PC-3 (cell line): ENCODE data around the gene HCFC1R1. TPM values are rescaled to one million over a fixed set of nuclear protein-coding genes. Genes with fewer than 3 reads are reported as not detected.
"Not testable (repeated sequence)": the region's sequence is repeated elsewhere in the genome, so short reads cannot be mapped to it uniquely, and the experiment has no call there.

Source experiments
- ATAC-seq: fragments of 200-7000 bp; cut with Tn5 transposase; 2 replicates; pipeline ENCODE4 v1.9.1; 2020; ENCODE audit warnings: mild to moderate bottlenecking, moderate library complexity
- Bru-seq: library from RNA; stranded (reverse); fragments of 400-500 nt; gene quantifications from one replicate; lab custom pipeline; 2021; lab: Mats Ljungman, UMichigan
- BruChase-seq, 2 experiments: library from RNA; stranded (reverse); fragments of 400-500 nt; gene quantifications; one replicate each; lab custom pipeline; 2021; lab: Mats Ljungman, UMichigan
- BruUV-seq: library from RNA; stranded (reverse); fragments of 400-500 nt; replicated peaks from 2 replicates; lab custom pipeline; 2021; lab: Mats Ljungman, UMichigan
- CTCF ChIA-PET: fragments of 300-600 bp; sonication (Branson Sonifier 250); formaldehyde crosslinking; loops from one replicate; lab custom pipeline; 2022; ENCODE audit warnings: antibody characterized with exemption; lab: Charles Lee
- POLR2A ChIA-PET: fragments of 300-600 bp; sonication (Branson Sonifier 250); formaldehyde crosslinking; loops from one replicate; lab custom pipeline; 2022; ENCODE audit warnings: antibody characterized with exemption; ENCODE audit not compliant: unreplicated experiment; lab: Charles Lee
- DNase-seq: peaks from one replicate; pipeline ENCODE4 v3.0.0-alpha.2; 2015
- H2AFZ ChIP-seq: fragments of 300-600 bp; sonication (generic); 2 replicates; pipeline ENCODE4 v1.6.0; 2016; ENCODE audit warnings: antibody characterized with exemption, low read length
- H3F3A ChIP-seq: fragments of 300-600 bp; sonication (generic); one replicate; pipeline ENCODE4 v1.6.0; 2017; ENCODE audit warnings: antibody characterized with exemption, low read length, control low read depth, mild to moderate bottlenecking; ENCODE audit not compliant: unreplicated experiment
- H3K27ac ChIP-seq: fragments of 300-600 bp; sonication (generic); 2 replicates; pipeline ENCODE4 v1.5.1; 2016; ENCODE audit warnings: mild to moderate bottlenecking, low read length
- H3K27me3 ChIP-seq: fragments of 300-600 bp; sonication (generic); 2 replicates; pipeline ENCODE4 v1.6.1; 2016; ENCODE audit warnings: low read length, mixed read lengths
- H3K36me3 ChIP-seq: fragments of 300-600 bp; sonication (generic); 2 replicates; pipeline ENCODE4 v1.6.1; 2016; ENCODE audit warnings: low read depth, mixed run types, low read length, mixed read lengths
- H3K4me1 ChIP-seq: fragments of 300-600 bp; sonication (generic); 2 replicates; pipeline ENCODE4 v1.5.1; 2016; ENCODE audit warnings: low read length; ENCODE audit not compliant: insufficient read depth
- H3K4me2 ChIP-seq: fragments of 300-600 bp; sonication (generic); 2 replicates; pipeline ENCODE4 v1.6.0; 2016; ENCODE audit warnings: low read length
- H3K4me3 ChIP-seq: fragments of 300-600 bp; sonication (generic); 2 replicates; pipeline ENCODE4 v1.5.1; 2016; ENCODE audit warnings: mild to moderate bottlenecking, low read length, mixed read lengths
- H3K79me2 ChIP-seq: fragments of 300-600 bp; sonication (generic); 2 replicates; pipeline ENCODE4 v1.6.1; 2017; ENCODE audit warnings: low read length, mixed read lengths
- H3K9ac ChIP-seq: fragments of 300-600 bp; sonication (generic); 2 replicates; pipeline ENCODE4 v1.6.0; 2016; ENCODE audit warnings: mild to moderate bottlenecking, low read length
- H3K9me2 ChIP-seq: fragments of 300-600 bp; sonication (generic); replicated peaks from 2 replicates; pipeline ENCODE4 v1.6.1; 2016; ENCODE audit warnings: mixed run types, low read length, mixed read lengths
- H3K9me3 ChIP-seq: fragments of 300-600 bp; sonication (generic); 2 replicates; pipeline ENCODE4 v1.6.1; 2016; ENCODE audit warnings: low read length, mixed read lengths
- H4K20me1 ChIP-seq: fragments of 300-600 bp; sonication (generic); 2 replicates; pipeline ENCODE4 v1.6.1; 2016; ENCODE audit warnings: low read length, mixed read lengths
- EZH2 ChIP-seq: fragments of 300-600 bp; sonication (generic); IDR thresholded peaks from one replicate; pipeline ENCODE4 v1.6.1; 2017; ENCODE audit warnings: antibody characterized with exemption, mild to moderate bottlenecking, low read length; ENCODE audit not compliant: unreplicated experiment
- EZH2phosphoT487 ChIP-seq: fragments of 300-600 bp; sonication (generic); IDR thresholded peaks from 2 replicates; pipeline ENCODE4 v1.6.1; 2018; ENCODE audit warnings: mild to moderate bottlenecking, antibody characterized with exemption, low read length, borderline replicate concordance
- intact Hi-C: fragments of 100-400 bp; cut with micrococcal nuclease; formaldehyde crosslinking; loops from 2 replicates; pipeline ENCODE4 v1.9.0; 2023
- long read RNA-seq: library from polyadenylated mRNA; unstranded; transcript quantifications from one replicate; pipeline ENCODE4 v2.0.0, GENCODE V29; 2021; ENCODE audit not compliant: unreplicated experiment
- total RNA-seq: library from RNA; depleted of rRNA; stranded (reverse); fragments of >200 nt; gene quantifications from 2 replicates; pipeline ENCODE4 v1.2.3, GENCODE V29; 2014; rRNA removed
- TF ChIP-seq, protein P1 (sequence below): fragments of 300-600 bp; sonication (generic); conservative IDR thresholded peaks from 2 replicates; pipeline ENCODE4 v1.5.1; 2017; ENCODE audit warnings: antibody characterized with exemption, low read depth, mild to moderate bottlenecking, low read length

HCFC1R1 gene, protein sequence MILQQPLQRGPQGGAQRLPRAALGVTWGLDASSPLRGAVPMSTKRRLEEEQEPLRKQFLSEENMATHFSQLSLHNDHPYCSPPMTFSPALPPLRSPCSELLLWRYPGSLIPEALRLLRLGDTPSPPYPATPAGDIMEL
- 56.4 and 56.6 TPM in 2 replicates for total RNA-seq
- Bru-seq, nascent RNA: percentile 71 among the genes with signal in this experiment
- percentile 76 among the genes with signal in this experiment for BruChase-seq, experiment 1, labeled RNA remaining after a 6-hour chase
- percentile 64 among the genes with signal in this experiment for BruChase-seq, experiment 2, labeled RNA remaining after a 2-hour chase
- long read RNA-seq, transcript HCFC1R1-201 (4 exons, 965 nt): major isoform, 11 of 24 reads
- long read RNA-seq, transcript HCFC1R1-206 (3 exons, 618 nt): minor isoform, 5 of 24 reads
- long read RNA-seq, transcript HCFC1R1-208 (2 exons, 1,365 nt): minor isoform, 5 of 24 reads
- long read RNA-seq, partial matches to known transcripts: 1 of 24 reads
- long read RNA-seq, other reads (novel, unspliced or antisense): 2 of 24 reads

DNA sequence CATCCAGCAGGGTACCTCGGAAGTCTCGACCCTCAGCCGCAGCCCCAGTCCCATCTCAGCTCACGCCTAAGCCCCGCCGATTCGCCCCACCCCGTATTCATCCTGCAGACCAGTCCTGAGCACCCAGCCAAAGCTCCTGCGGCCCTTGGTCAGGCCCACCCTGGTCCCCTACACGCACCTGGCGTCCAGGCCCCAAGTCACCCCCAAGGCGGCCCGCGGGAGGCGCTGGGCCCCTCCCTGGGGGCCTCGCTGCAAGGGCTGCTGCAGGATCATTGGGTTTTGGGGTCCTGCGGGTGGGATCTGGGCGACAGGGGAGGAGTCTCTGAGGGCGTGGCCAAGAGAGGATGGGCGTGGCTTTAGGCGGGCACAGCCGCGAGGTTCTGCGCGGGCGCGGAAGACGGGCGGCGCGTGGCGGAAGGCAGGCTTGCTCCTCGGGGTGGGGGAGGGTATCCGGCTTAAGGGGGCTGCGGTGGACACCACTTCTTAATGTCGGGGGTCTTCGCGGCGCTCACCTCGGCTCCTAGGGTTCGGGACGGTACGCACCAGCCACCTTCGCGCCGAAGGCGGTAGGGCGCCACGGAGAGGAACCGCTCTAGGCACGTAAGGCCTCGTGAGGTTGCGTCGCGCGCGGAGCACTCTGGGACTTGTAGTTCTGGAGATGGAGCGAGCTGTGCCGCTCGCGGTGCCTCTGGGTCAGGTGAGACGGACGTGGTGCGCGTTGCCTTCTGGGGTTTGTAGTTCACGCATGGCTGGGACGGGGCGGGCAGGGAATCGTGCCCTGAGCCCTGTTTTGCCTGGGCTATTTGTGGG is at the start of gene HCFC1R1, which contains the start of gene THOC6:
Gene HCFC1R1, minus strand, starts transcription at position 274 of the 810 bp plus-strand sequence. Its CDS starts 1 bp downstream, at position 273.
Gene THOC6, plus strand, starts transcription at position 367 of the 810 bp plus-strand sequence. Its CDS starts 292 bp downstream, at position 659.
- Histone ChIP-seq H3K36me3 (peaks cover 10% of the 10 kb centered on the region), H3K27ac (peak within 1 kb of the TSS; percentile 100), H3K4me1 (peaks cover 23% of the 10 kb centered on the region), H3K4me2 (peak within 1 kb of the TSS; percentile 99), H3K4me3 (peak within 1 kb of the TSS; percentile 94), H2AFZ (no peak within 1 kb of the TSS), H3F3A (no peaks in the 10 kb centered on the region), H3K27me3 (no peaks in the 10 kb centered on the region), H3K79me2 (peaks cover 12% of the 10 kb centered on the region), H3K9ac (peak within 1 kb of the TSS; percentile 91), H3K9me3 (no peaks in the 10 kb centered on the region), H3K9me2 (no peaks in the 10 kb centered on the region), H4K20me1 (no peaks in the 10 kb centered on the region)
- intact Hi-C loops: loop anchor here (1.0 kb wide), 1 partner anchor 44 kb away; the partner anchor contains the start of gene PKMYT1
- ChIA-PET POLR2A (interaction anchor here (0.6 kb wide), 2 partner anchors 367 to 1409 kb away, joined by 3 to 5 read pairs; no protein-coding TSS in a partner anchor), CTCF (interaction anchor here (0.5 to 1.8 kb wide), 3 partner anchors 8 to 14 kb away, joined by 3 to 6 read pairs (median 3); no protein-coding TSS in a partner anchor)
- TF ChIP-seq, protein P1, sequence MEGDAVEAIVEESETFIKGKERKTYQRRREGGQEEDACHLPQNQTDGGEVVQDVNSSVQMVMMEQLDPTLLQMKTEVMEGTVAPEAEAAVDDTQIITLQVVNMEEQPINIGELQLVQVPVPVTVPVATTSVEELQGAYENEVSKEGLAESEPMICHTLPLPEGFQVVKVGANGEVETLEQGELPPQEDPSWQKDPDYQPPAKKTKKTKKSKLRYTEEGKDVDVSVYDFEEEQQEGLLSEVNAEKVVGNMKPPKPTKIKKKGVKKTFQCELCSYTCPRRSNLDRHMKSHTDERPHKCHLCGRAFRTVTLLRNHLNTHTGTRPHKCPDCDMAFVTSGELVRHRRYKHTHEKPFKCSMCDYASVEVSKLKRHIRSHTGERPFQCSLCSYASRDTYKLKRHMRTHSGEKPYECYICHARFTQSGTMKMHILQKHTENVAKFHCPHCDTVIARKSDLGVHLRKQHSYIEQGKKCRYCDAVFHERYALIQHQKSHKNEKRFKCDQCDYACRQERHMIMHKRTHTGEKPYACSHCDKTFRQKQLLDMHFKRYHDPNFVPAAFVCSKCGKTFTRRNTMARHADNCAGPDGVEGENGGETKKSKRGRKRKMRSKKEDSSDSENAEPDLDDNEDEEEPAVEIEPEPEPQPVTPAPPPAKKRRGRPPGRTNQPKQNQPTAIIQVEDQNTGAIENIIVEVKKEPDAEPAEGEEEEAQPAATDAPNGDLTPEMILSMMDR: no peak
- no peak for TF ChIP-seq EZH2phosphoT487
- TF ChIP-seq EZH2: no peak
- ATAC-seq: peak; percentile 35
- BruUV-seq: TSS peak; percentile 1
- DNase-seq: peak; percentile 96

DNA sequence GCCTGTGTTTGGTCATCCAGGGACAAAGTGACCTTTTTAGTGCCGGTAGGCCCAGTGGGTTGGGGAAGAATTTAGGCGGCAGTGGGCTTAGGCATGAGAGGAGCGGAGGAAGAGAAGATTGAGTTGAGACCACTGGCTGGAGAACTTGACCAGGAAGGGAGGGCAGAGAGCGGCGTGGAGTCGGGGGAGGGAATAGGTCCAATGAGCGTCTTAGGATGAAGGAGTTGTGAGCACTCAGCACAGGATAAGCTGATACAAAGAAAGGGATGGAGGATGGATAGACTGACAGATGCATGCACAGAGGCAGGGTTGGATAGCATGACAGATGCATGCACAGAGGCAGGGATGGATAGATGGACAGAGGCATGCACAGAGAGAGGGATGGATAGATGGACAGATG is 49.7 kb upstream of the HCFC1R1 start:
- DNase-seq (no peak), ATAC-seq (no peak)
- H3K27me3 ChIP-seq: no peaks in the 10 kb centered on the region
- H2AFZ ChIP-seq: no peak overlapping the region
- no peaks in the 10 kb centered on the region for H3K36me3 ChIP-seq
- intact Hi-C loops: no loop called here
- no peak overlapping the region for H3K27ac ChIP-seq
- no peaks in the 10 kb centered on the region for H3F3A ChIP-seq
- H3K9me3 ChIP-seq: no peaks in the 10 kb centered on the region
- H3K4me1 ChIP-seq: no peaks in the 10 kb centered on the region
- H3K9me2 ChIP-seq: no peaks in the 10 kb centered on the region
- H3K4me2 ChIP-seq: no peak overlapping the region
- no TSS peak for BruUV-seq
- no peak overlapping the region for H3K4me3 ChIP-seq
- no peak overlapping the region for H3K9ac ChIP-seq
- no peaks in the 10 kb centered on the region for H3K79me2 ChIP-seq
- TF ChIP-seq EZH2 (no peak), EZH2phosphoT487 (no peak)
- TF ChIP-seq, protein P1: no peak
- CTCF ChIA-PET: no interaction called here
- POLR2A ChIA-PET: no interaction called here
- no peaks in the 10 kb centered on the region for H4K20me1 ChIP-seq

DNA sequence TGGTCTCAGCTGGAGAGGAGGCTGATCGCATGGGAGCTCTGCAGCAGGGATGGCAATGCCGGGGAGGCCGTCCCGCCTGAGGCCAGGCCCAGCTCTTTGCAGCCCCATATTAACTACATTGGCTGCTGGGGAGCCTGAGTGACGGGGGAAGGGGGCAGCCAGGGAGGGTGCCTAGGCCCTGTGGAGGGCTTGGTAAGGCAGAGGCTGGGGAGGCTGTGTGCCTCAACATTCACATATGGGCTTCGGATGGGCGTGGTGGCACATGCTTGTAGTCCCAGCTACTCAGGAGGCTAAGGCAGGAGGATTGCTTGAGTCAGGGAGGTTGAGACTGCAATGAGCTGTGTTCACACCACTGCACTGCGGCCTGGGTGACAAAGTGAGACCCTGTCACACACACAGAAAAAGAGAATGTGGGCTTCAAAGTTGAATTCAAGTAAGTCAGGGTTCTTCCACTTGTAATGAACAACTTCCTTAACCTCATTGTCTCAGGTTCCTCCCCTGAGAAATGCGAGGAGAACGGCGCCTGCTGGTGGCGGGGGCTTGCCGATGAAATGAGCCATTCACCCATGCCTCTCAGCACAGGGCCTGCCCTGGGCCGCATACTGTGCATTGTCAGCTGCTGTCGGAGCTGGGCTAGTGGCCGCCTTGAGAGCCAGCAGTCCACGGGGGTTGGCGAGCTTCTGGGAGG is 49.0 kb upstream of the HCFC1R1 start:
- ATAC-seq, H3K9me2 ChIP-seq, BruUV-seq, H3K79me2 ChIP-seq, H3K4me1 ChIP-seq, H3K9ac ChIP-seq, H4K20me1 ChIP-seq, H3K9me3 ChIP-seq, H3K27ac ChIP-seq, H3K4me3 ChIP-seq, CTCF ChIA-PET, POLR2A ChIA-PET, H3K4me2 ChIP-seq, H3K36me3 ChIP-seq, intact Hi-C loops, H2AFZ ChIP-seq, DNase-seq, H3K27me3 ChIP-seq, H3F3A ChIP-seq: not testable (repeated sequence)

DNA sequence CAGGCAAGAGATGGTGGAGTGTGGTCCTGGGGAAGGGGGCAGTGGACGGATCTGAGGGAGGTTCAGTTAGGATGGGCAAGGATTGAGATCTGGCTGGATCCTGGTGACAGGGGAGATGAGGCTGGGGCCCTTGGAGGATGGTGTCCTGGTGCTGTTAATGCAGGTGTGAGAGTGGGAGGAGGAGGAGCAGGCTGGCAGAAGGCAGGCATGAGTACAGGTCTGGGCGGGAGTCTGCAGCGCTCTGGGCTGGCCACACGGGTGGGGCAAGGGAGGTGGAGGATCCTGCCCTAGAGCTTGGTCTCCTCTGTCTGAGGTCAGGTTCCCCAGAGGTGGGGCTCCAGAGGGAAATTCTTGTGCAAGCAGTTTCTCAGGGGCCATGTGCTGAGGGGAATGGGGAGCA is 48.4 kb upstream of the HCFC1R1 start:
- H3K27ac ChIP-seq, H4K20me1 ChIP-seq, H3K4me1 ChIP-seq, DNase-seq, H3K9me2 ChIP-seq, H3K4me3 ChIP-seq, BruUV-seq, H3K9ac ChIP-seq, H3K4me2 ChIP-seq, H3K27me3 ChIP-seq, CTCF ChIA-PET, H3K36me3 ChIP-seq, ATAC-seq, POLR2A ChIA-PET, H3F3A ChIP-seq, intact Hi-C loops, H3K79me2 ChIP-seq, H2AFZ ChIP-seq, H3K9me3 ChIP-seq: not testable (repeated sequence)
